Measurements from ENCODE around the gene PIMREG. TPM values are rescaled to one million over a fixed set of nuclear protein-coding genes. Genes with fewer than 3 reads are reported as not detected.

PIMREG gene
- polyA plus RNA-seq, 2 of the 4 experiments (the other 2 are of a cell fraction), result 26.3 to 28.9 TPM

DNA sequence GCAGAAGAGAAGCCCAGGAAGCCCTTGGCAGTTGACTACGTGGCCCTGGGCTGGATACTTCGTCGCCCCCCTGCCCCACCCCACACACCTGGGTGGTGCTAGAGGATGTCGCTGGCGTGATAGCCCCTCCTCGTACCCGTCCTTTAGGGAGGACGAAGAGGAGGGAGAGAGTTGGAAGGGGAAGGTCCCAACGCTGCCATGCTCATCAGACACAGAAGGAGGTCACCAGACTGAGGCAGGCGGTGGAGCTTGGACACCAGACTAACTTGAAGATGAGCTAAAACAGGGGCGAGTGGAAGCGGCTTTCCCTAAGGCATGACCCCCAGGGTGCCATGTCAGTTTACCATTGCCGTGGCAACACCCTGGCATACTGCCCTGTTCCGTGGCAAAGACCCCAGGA, 20.3 kb upstream of the PIMREG start:
- DNase-seq (ENCODE audit: low read depth in 1 of 2, low spot score in 1 of 2) (no peak), ATAC-seq (no peak), FAIRE-seq (no peak)
- POLR2A ChIA-PET, result no interaction called here
- Histone ChIP-seq H3K4me3 (no peak overlapping the region), H3K4me1 (no peaks in the 10 kb centered on the region), H3K9me3 (no peaks in the 10 kb centered on the region), H3K4me2 (no peak overlapping the region), H3K27ac (no peak overlapping the region)
- WGBS (ENCODE audit: missing lambda C conversion rate), result 32% methylated on average over 14 of the region's 14 CpGs
- TF ChIP-seq FOXS1 (CRISPR knock-in tag; IDR thresholded peaks at IDR 0.05) (no peak), ZSCAN20 (CRISPR knock-in tag; IDR thresholded peaks at IDR 0.05) (no peak), ZC3H11A (IDR thresholded peaks at IDR 0.05) (no peak), RFX5 (IDR thresholded peaks at IDR 0.05) (no peak), ZNF302 (CRISPR knock-in tag; IDR thresholded peaks at IDR 0.05) (no peak), BCL3 (IDR thresholded peaks at IDR 0.05) (no peak), FOSB (CRISPR knock-in tag; IDR thresholded peaks at IDR 0.05) (no peak)
- TF ChIP-seq, protein P1, sequence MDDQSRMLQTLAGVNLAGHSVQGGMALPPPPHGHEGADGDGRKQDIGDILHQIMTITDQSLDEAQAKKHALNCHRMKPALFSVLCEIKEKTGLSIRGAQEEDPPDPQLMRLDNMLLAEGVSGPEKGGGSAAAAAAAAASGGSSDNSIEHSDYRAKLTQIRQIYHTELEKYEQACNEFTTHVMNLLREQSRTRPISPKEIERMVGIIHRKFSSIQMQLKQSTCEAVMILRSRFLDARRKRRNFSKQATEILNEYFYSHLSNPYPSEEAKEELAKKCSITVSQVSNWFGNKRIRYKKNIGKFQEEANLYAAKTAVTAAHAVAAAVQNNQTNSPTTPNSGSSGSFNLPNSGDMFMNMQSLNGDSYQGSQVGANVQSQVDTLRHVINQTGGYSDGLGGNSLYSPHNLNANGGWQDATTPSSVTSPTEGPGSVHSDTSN (IDR thresholded peaks at IDR 0.05), result no peak
- TF ChIP-seq, protein P2, sequence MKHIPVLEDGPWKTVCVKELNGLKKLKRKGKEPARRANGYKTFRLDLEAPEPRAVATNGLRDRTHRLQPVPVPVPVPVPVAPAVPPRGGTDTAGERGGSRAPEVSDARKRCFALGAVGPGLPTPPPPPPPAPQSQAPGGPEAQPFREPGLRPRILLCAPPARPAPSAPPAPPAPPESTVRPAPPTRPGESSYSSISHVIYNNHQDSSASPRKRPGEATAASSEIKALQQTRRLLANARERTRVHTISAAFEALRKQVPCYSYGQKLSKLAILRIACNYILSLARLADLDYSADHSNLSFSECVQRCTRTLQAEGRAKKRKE (CRISPR knock-in tag; IDR thresholded peaks at IDR 0.05; ENCODE audit: low read depth), result no peak
- TF ChIP-seq, protein P3, sequence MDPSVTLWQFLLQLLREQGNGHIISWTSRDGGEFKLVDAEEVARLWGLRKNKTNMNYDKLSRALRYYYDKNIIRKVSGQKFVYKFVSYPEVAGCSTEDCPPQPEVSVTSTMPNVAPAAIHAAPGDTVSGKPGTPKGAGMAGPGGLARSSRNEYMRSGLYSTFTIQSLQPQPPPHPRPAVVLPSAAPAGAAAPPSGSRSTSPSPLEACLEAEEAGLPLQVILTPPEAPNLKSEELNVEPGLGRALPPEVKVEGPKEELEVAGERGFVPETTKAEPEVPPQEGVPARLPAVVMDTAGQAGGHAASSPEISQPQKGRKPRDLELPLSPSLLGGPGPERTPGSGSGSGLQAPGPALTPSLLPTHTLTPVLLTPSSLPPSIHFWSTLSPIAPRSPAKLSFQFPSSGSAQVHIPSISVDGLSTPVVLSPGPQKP (IDR thresholded peaks at IDR 0.05; ENCODE audit: low read depth, low read length), result no peak
- CTCF ChIA-PET, result interaction anchor here (0.8 to 21.4 kb wide), 9 partner anchors 11 to 927 kb away, joined by 3 to 394 read pairs (median 11); partner anchors contain the start of gene AIPL1

DNA sequence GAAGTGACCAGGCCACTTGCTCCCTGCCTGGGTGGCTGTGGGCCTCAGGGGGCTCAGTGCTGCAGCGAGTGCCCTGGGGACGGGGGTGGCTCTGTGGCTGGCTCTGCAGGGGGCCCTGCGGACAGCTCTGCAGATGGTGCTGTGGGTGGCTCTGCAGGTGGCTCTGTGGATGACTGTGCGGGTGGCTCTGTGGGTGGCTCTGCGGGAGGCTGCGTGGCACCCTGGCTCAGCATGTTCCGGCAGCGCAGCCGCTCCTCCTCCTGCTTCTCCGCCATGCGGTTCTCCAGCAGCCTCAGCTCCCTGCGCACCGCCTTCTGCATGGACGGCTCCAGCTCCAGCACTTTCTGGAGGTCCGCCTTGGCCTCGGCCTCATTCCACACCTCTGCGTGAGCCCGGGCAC, 18.8 kb upstream of the PIMREG start:
- Histone ChIP-seq H3K4me1 (no peaks in the 10 kb centered on the region), H3K4me2 (no peak overlapping the region), H3K9me3 (0 out of 3 replicates have a peak, but pooled peaks cover 5% of the 10 kb centered on the region), H3K4me3 (no peak overlapping the region), H3K27ac (no peak overlapping the region)
- no peak for ATAC-seq
- FAIRE-seq, result no peak
- DNase-seq (ENCODE audit: low read depth in 1 of 2, low spot score in 1 of 2), result no peak
- POLR2A ChIA-PET, result no interaction called here
- CTCF ChIA-PET, result interaction anchor here (0.5 to 21.4 kb wide), 10 partner anchors 10 to 1716 kb away, joined by 3 to 394 read pairs (median 4); partner anchors contain the start of genes AIPL1 and NLRP1
- 84% methylated on average over 18 of the region's 18 CpGs for WGBS (ENCODE audit: missing lambda C conversion rate)
- TF ChIP-seq USF2 (IDR thresholded peaks at IDR 0.05) (no peak), MYC (IDR thresholded peaks at IDR 0.05; ENCODE audit: borderline replicate concordance, low read length) (no peak), HEYL (CRISPR knock-in tag; IDR thresholded peaks at IDR 0.05) (no peak), ZFP36 (IDR thresholded peaks at IDR 0.05; ENCODE audit: borderline replicate concordance, partially characterized antibody) (no peak), JUN (IDR thresholded peaks at IDR 0.05) (no peak), TFCP2L1 (CRISPR knock-in tag; IDR thresholded peaks at IDR 0.05) (no peak), ESRRA (IDR thresholded peaks at IDR 0.05; ENCODE audit: borderline replicate concordance, low read length) (no peak), CEBPB (IDR thresholded peaks at IDR 0.05) (no peak), HDAC2 (IDR thresholded peaks at IDR 0.05) (no peak), RAD21 (conservative IDR thresholded peaks at IDR 0.05 in 1 of 2, IDR thresholded peaks at IDR 0.05 in 1 of 2) (no peak), RNF2 (IDR thresholded peaks at IDR 0.05; ENCODE audit: borderline replicate concordance, low read depth) (no peak), FOXS1 (CRISPR knock-in tag; IDR thresholded peaks at IDR 0.05) (no peak), SMC3 (IDR thresholded peaks at IDR 0.05) (no peak), FOSL2 (IDR thresholded peaks at IDR 0.05) (no peak), FOSL2 (CRISPR knock-in tag; IDR thresholded peaks at IDR 0.05) (no peak)
- TF ChIP-seq, protein P4, sequence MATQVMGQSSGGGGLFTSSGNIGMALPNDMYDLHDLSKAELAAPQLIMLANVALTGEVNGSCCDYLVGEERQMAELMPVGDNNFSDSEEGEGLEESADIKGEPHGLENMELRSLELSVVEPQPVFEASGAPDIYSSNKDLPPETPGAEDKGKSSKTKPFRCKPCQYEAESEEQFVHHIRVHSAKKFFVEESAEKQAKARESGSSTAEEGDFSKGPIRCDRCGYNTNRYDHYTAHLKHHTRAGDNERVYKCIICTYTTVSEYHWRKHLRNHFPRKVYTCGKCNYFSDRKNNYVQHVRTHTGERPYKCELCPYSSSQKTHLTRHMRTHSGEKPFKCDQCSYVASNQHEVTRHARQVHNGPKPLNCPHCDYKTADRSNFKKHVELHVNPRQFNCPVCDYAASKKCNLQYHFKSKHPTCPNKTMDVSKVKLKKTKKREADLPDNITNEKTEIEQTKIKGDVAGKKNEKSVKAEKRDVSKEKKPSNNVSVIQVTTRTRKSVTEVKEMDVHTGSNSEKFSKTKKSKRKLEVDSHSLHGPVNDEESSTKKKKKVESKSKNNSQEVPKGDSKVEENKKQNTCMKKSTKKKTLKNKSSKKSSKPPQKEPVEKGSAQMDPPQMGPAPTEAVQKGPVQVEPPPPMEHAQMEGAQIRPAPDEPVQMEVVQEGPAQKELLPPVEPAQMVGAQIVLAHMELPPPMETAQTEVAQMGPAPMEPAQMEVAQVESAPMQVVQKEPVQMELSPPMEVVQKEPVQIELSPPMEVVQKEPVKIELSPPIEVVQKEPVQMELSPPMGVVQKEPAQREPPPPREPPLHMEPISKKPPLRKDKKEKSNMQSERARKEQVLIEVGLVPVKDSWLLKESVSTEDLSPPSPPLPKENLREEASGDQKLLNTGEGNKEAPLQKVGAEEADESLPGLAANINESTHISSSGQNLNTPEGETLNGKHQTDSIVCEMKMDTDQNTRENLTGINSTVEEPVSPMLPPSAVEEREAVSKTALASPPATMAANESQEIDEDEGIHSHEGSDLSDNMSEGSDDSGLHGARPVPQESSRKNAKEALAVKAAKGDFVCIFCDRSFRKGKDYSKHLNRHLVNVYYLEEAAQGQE (IDR thresholded peaks at IDR 0.05), result no peak
- TF ChIP-seq, protein P3 (IDR thresholded peaks at IDR 0.05; ENCODE audit: low read depth, low read length), result no peak

Data from A549 (cell line).